HG03196 (cell line): ENCODE results near the gene PRKG1.
"Not testable (repeated sequence)": the region's sequence is repeated elsewhere in the genome, so short reads cannot be mapped to it uniquely, and the experiment has no call there.

ENCODE experiments used
- ATAC-seq: cut with Tn5 transposase; IDR thresholded peaks from one replicate; pipeline ENCODE4 v1.9.1; 2021; ENCODE audit not compliant: unreplicated experiment

PRKG1 gene

GRCh38 chr10:52145636-52146035 lies 1071.3 kb downstream of the PRKG1 start:
- ATAC-seq: no peak

GRCh38 chr10:52146766-52147165 lies 1072.5 kb downstream of the PRKG1 start:
- ATAC-seq: no peak

- no peak for ATAC-seq
Measured at GRCh38 chr10:52170776-52171175, 1096.5 kb downstream of the PRKG1 start.

GRCh38 chr10:52172581-52172980 lies 1098.3 kb downstream of the PRKG1 start:
- ATAC-seq: no peak

GRCh38 chr10:52185256-52185655 lies 1111.0 kb downstream of the PRKG1 start:
- ATAC-seq: no peak

- ATAC-seq: no peak
Measured at GRCh38 chr10:52187521-52188258, 1113.4 kb downstream of the PRKG1 start.

- no peak for ATAC-seq
Measured at GRCh38 chr10:52191049-52191448, 1116.8 kb downstream of the PRKG1 start.

- ATAC-seq: no peak
Measured at GRCh38 chr10:52194191-52194590, 1119.9 kb downstream of the PRKG1 start.

GRCh38 chr10:52194716-52195115 lies 1120.4 kb downstream of the PRKG1 start:
- no peak for ATAC-seq

- no peak for ATAC-seq
Measured at GRCh38 chr10:52197098-52197497, 1122.8 kb downstream of the PRKG1 start.

DNA sequence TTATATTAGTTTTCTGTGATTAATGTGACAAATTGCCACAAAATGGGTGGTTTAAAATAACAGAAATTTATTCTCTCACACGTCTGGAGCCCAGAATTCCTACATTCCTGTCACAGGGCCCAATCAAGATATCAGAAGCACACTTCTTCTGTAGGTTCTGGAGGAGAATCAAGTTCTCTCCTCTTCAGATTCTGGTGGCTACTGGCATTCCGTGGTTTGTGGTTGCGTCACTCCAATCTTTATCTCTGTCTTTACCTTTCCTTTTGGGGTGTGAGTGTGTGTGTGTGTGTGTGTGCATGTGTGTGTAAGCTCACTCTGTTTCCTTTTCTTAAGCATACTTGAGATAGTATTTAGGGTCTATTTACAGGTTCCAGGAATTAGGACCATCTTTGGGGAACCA lies 1124.3 kb downstream of the PRKG1 start:
- ATAC-seq: no peak

DNA sequence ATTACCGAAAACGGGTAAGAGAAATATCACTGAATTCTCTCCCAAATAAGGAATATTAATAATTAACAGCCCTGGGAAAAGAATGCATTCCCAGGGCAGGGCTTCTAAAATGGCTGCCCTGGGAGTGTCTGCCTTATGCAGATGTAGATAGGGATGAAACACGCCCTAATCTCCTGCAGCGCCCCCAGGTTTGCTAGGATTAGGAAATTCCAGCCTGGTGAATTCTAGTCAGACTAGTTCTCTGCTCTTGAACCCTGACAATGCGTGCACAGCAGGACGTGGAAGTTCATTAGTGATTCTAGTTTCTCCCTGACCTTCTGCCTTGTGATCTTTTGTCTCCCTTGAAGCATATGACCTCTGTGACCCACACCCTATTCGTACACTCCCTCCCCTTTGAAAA lies 1130.6 kb downstream of the PRKG1 start:
- ATAC-seq: not testable (repeated sequence)

- ATAC-seq: no peak
Measured at GRCh38 chr10:52208365-52208764, 1134.1 kb downstream of the PRKG1 start.

DNA sequence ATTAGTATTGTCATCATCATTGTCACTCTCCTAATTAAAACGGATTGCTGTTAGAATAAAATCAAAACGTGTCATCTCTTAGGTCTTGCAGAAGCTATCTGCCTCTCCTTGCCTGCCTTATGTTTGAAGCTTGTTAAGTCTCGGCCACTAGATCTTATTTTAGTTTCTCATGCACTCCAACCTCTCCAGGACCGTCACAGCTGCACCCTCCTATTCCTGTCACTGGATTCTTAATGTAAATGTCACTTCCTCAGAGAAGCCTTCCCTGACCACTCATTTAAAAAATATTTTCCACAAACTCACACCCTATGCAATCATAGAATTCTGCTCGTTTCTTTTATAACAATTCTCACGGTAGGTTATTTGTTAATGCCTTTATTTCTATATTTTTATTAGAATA lies 1135.9 kb downstream of the PRKG1 start:
- ATAC-seq: no peak

GRCh38 chr10:52212062-52212461 lies 1137.8 kb downstream of the PRKG1 start:
- ATAC-seq: no peak

- ATAC-seq: no peak
Measured at GRCh38 chr10:52212802-52213201, 1138.5 kb downstream of the PRKG1 start.

DNA sequence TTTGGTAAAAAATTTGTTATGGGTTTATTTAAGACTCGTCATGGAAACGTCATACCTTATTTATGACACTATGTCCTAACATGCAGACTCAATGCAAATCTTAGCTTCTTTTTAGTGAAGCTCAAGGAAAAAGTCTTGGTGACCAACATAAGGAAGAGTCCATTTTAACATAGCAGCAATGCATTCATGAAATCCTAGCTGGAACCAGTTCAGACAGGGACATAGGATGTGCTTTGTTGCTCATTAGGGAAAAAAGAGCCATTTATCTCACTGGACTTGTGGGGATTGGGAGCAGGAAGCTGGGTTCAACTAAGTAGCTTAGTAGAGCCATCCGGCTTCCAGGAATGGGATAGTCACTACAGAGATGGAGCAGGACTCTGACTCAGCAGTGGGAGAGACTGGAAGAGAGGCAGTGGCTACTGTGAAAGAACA lies 1139.0 kb downstream of the PRKG1 start:
- no peak for ATAC-seq

DNA sequence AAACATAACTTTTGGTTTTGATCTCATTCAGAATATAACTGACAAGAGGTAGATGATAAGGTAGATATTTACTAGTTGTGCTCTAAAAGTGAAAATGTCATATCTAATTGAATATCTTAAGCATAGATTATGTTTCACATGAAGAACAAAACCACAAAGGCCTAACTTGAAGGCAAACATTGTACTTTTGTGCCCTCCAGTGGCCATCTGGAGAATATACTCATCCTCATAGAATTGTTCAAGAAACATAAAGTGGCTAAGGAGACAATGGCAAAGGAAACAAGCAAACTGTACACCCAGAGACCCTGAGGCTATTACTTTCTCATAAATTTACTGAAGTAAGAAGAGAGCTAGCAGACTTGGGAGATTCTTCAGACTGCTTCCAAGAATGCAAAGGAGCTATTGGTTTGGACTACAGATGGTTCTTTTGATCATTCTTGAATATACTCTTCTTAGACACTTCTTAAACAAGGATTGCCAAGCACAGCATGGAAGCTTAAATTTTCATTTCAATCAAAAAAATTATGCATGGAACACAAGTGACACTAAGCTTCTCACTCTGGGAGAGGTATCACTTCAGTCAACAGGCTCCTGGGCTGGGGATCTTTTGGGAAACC lies 1141.6 kb downstream of the PRKG1 start:
- ATAC-seq: peak; percentile 66

DNA sequence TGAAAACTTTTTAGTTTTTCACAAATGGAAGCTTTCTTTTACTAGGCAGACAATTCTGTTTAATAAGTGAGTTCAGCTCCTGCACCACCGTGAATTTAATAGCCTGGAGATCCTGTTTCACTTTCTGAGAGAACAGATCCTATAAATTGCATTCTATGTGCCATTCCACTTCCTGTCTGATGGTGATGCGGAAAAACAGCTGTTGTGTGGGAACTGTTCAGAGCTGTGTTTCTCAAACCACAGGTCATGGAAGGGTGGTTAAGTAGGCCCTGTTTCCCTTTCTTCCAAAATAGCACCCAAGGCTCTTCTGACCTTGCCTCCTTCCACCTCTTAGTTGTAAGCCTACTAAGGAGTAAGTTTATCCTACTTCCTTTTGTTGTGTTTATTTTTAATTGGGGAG lies 1142.6 kb downstream of the PRKG1 start:
- ATAC-seq: peak; percentile 73

- no peak for ATAC-seq
Measured at GRCh38 chr10:52217531-52217930, 1143.2 kb downstream of the PRKG1 start.

DNA sequence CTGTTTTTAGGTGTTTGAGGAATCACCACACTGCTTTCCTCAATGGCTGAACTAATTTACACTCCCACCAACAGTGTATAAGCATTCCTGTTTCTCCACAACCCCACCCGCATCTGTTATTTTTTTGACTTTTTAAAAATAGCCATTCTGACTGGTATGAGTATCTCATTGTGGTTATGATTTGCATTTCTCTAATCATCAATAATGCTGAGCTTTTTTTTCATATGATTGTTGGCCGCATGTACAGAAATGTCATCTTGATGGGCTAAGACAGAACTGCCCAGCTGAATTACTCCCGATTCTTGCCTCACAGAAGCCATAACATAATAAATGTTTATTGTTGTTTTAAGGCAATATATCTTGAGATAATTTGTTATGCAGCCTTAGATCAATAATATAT lies 1146.7 kb downstream of the PRKG1 start:
- ATAC-seq: no peak

DNA sequence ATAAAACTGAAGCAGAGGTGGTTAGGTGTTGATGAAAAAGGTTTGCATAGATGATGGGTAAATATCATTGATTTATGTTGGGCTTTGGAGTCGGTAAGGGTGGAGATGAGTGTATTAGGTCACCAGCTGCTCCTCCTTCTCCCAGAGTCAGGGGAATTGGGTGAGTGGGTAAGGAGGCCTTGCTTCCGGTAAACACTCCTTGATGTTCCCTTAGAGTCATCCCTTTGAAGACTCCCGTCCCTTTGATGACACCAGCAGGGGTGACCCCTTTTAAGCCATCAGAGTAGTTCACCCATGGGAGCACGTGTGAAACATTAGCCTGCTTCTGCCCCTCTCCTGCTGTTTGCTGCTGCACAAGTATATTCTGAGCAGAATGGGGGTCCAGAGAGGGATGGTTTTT lies 1147.6 kb downstream of the PRKG1 start:
- ATAC-seq: no peak
